ENCODE data around the gene MYL6.

DNA sequence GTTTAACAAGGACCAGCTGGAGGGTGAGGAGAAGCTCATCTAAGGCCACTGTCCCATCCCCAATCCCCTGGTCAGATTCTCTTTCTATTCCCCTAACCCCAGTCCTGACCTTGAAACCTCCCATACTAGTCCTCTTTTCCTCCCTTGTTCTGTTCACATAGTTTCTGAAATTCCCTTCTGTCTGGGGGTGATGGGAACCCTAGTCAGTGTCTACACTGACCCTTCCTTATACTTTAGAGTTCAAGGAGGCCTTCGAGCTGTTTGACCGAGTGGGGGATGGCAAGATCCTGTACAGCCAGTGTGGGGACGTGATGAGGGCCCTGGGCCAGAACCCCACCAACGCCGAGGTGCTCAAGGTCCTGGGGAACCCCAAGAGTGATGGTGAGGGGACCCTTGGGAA, 3.3 kb upstream of the MYL6 start:
- TF ChIP-seq GABPA (IDR thresholded peaks at IDR 0.05; ENCODE audit: low read depth) (no peak), POLR2AphosphoS5 (IDR thresholded peaks at IDR 0.05; ENCODE audit: low read depth) (no peak), SPI1 (IDR thresholded peaks at IDR 0.05; ENCODE audit: borderline replicate concordance, low read depth) (no peak)
- TF ChIP-seq, protein P1, sequence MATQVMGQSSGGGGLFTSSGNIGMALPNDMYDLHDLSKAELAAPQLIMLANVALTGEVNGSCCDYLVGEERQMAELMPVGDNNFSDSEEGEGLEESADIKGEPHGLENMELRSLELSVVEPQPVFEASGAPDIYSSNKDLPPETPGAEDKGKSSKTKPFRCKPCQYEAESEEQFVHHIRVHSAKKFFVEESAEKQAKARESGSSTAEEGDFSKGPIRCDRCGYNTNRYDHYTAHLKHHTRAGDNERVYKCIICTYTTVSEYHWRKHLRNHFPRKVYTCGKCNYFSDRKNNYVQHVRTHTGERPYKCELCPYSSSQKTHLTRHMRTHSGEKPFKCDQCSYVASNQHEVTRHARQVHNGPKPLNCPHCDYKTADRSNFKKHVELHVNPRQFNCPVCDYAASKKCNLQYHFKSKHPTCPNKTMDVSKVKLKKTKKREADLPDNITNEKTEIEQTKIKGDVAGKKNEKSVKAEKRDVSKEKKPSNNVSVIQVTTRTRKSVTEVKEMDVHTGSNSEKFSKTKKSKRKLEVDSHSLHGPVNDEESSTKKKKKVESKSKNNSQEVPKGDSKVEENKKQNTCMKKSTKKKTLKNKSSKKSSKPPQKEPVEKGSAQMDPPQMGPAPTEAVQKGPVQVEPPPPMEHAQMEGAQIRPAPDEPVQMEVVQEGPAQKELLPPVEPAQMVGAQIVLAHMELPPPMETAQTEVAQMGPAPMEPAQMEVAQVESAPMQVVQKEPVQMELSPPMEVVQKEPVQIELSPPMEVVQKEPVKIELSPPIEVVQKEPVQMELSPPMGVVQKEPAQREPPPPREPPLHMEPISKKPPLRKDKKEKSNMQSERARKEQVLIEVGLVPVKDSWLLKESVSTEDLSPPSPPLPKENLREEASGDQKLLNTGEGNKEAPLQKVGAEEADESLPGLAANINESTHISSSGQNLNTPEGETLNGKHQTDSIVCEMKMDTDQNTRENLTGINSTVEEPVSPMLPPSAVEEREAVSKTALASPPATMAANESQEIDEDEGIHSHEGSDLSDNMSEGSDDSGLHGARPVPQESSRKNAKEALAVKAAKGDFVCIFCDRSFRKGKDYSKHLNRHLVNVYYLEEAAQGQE (IDR thresholded peaks at IDR 0.05; ENCODE audit: insufficient replicate concordance, low read depth): no peak
- TF ChIP-seq, protein P2, sequence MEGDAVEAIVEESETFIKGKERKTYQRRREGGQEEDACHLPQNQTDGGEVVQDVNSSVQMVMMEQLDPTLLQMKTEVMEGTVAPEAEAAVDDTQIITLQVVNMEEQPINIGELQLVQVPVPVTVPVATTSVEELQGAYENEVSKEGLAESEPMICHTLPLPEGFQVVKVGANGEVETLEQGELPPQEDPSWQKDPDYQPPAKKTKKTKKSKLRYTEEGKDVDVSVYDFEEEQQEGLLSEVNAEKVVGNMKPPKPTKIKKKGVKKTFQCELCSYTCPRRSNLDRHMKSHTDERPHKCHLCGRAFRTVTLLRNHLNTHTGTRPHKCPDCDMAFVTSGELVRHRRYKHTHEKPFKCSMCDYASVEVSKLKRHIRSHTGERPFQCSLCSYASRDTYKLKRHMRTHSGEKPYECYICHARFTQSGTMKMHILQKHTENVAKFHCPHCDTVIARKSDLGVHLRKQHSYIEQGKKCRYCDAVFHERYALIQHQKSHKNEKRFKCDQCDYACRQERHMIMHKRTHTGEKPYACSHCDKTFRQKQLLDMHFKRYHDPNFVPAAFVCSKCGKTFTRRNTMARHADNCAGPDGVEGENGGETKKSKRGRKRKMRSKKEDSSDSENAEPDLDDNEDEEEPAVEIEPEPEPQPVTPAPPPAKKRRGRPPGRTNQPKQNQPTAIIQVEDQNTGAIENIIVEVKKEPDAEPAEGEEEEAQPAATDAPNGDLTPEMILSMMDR (IDR thresholded peaks at IDR 0.05; ENCODE audit: insufficient read depth, low read length): no peak

Data from HL-60 (cell line).